GM23338 (cell line): ENCODE data around the gene DNAH17.

ENCODE experiments used
- CREB1 ChIP-seq: fragments of 250-450 bp; sonication (Bioruptor Pico); IDR thresholded peaks from 2 replicates; pipeline ENCODE4 v1.5.0; 2020; ENCODE audit warnings: low read depth, mild to moderate bottlenecking, moderate library complexity
- CTCF ChIP-seq, 2 experiments: fragments of 200-600 bp in 1 of 2; sonication (generic) in 1 of 2; conservative IDR thresholded peaks; 2 replicates each; pipeline versions ENCODE4 v1.5.1 to v1.6.1; 2016 to 2017; ENCODE audit warnings: antibody characterized with exemption in 2 of 2, low read depth in 2 of 2, mild to moderate bottlenecking in 2 of 2, moderate library complexity in 1 of 2
- ETS1 ChIP-seq: IDR thresholded peaks from 2 replicates; pipeline ENCODE4 v1.6.1; 2016; ENCODE audit warnings: antibody characterized with exemption
- EZH2 ChIP-seq: fragments of 200-600 bp; sonication (generic); IDR thresholded peaks from one replicate; pipeline ENCODE4 v1.8.0; 2017; ENCODE audit warnings: antibody characterized with exemption, mild to moderate bottlenecking, low read depth; ENCODE audit not compliant: unreplicated experiment
- EZH2phosphoT487 ChIP-seq: fragments of 200-600 bp; sonication (generic); IDR thresholded peaks from one replicate; pipeline ENCODE4 v1.8.1; 2018; ENCODE audit warnings: antibody characterized with exemption; ENCODE audit not compliant: unreplicated experiment
- JUNB ChIP-seq: IDR thresholded peaks from one replicate; pipeline ENCODE4 v1.6.1; 2016; ENCODE audit warnings: antibody characterized with exemption; ENCODE audit not compliant: unreplicated experiment
- POLR2AphosphoS5 ChIP-seq: IDR thresholded peaks from 2 replicates; pipeline ENCODE4 v1.6.1; 2016; ENCODE audit warnings: antibody characterized with exemption, low read depth
- STAT1 ChIP-seq: IDR thresholded peaks from one replicate; pipeline ENCODE4 v1.6.1; 2016; ENCODE audit warnings: antibody characterized with exemption; ENCODE audit not compliant: unreplicated experiment
- ZNF114 ChIP-seq: fragments of 250-450 bp; sonication (Bioruptor Pico); IDR thresholded peaks from 2 replicates; pipeline ENCODE4 v1.5.0; 2020; ENCODE audit warnings: mild to moderate bottlenecking, moderate library complexity
- ZNF331 ChIP-seq: fragments of 250-450 bp; sonication (Bioruptor Pico); IDR thresholded peaks from 2 replicates; pipeline ENCODE4 v1.5.0; 2020; ENCODE audit warnings: low read depth, mild to moderate bottlenecking, moderate library complexity
- ZNF462 ChIP-seq: fragments of 250-450 bp; sonication (Bioruptor Pico); IDR thresholded peaks from 2 replicates; pipeline ENCODE4 v1.5.0; 2020; ENCODE audit warnings: mild to moderate bottlenecking, moderate library complexity
- TF ChIP-seq, protein P1 (sequence below): IDR thresholded peaks from one replicate; pipeline ENCODE4 v1.6.1; 2018; ENCODE audit warnings: antibody characterized with exemption; ENCODE audit not compliant: unreplicated experiment

DNA sequence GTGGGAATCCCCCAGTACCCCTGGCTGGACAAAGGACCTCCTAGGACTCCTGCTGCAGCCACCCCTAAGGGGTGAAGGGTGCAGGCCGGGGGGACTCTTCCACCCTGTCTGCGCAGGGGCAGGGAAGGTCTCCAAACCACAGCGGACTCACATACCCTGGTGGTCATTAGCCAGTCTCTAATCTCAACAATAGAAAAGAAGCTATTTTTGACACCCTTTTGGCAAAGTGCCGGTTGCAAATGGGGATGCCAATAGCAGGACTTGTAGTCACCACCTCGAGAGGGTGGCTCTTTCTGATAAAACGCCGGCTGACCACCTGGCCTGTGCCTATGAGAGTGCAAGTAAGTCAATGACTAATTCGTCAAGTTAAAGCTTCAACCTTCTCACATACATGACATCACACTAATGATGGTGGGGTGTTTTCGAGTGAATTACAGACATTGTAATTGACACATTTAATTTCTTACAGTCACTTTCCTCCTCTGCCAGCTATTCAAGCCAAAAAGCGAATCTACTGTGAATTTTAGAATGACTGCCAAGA, 23.1 kb upstream of the DNAH17 start:
- TF ChIP-seq CTCF (conservative IDR thresholded peaks at IDR 0.05; ENCODE audit: low read depth in 2 of 2) (no peak), EZH2 (no peak), POLR2AphosphoS5 (no peak), EZH2phosphoT487 (no peak), CREB1 (CRISPR knock-in tag) (no peak), STAT1 (no peak), ETS1 (no peak), ZNF331 (CRISPR knock-in tag) (no peak), ZNF114 (CRISPR knock-in tag) (no peak), JUNB (no peak), ZNF462 (CRISPR knock-in tag) (no peak)
- TF ChIP-seq, protein P1, sequence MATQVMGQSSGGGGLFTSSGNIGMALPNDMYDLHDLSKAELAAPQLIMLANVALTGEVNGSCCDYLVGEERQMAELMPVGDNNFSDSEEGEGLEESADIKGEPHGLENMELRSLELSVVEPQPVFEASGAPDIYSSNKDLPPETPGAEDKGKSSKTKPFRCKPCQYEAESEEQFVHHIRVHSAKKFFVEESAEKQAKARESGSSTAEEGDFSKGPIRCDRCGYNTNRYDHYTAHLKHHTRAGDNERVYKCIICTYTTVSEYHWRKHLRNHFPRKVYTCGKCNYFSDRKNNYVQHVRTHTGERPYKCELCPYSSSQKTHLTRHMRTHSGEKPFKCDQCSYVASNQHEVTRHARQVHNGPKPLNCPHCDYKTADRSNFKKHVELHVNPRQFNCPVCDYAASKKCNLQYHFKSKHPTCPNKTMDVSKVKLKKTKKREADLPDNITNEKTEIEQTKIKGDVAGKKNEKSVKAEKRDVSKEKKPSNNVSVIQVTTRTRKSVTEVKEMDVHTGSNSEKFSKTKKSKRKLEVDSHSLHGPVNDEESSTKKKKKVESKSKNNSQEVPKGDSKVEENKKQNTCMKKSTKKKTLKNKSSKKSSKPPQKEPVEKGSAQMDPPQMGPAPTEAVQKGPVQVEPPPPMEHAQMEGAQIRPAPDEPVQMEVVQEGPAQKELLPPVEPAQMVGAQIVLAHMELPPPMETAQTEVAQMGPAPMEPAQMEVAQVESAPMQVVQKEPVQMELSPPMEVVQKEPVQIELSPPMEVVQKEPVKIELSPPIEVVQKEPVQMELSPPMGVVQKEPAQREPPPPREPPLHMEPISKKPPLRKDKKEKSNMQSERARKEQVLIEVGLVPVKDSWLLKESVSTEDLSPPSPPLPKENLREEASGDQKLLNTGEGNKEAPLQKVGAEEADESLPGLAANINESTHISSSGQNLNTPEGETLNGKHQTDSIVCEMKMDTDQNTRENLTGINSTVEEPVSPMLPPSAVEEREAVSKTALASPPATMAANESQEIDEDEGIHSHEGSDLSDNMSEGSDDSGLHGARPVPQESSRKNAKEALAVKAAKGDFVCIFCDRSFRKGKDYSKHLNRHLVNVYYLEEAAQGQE, result no peak
